ENCODE data around the gene CHID1. TPM values are rescaled to one million over a fixed set of nuclear protein-coding genes. Genes with fewer than 3 reads are reported as not detected.
A peak's percentile ranks its signal among the peaks of the same experiment; 100 is the strongest.

CHID1 gene
- total and polyA plus RNA-seq, 9 of the 15 experiments (the other 6 are each of a cell fraction or from before 2014, with no cell fraction given) = 15.1 to 108 (median 39.8) TPM

GRCh38 chr11:911031-911889, 650 bp upstream of the CHID1 start (continued):
- TF ChIP-seq ZNF449 (CRISPR knock-in tag; IDR thresholded peaks at IDR 0.05) (0 out of 2 replicates have a peak, but pooled peaks have one; percentile 28), NFIX (CRISPR knock-in tag; IDR thresholded peaks at IDR 0.05; ENCODE audit: low read depth) (no peak), CBX1 (IDR thresholded peaks at IDR 0.05; ENCODE audit: low read depth) (no peak; the same call in 1 of the 2 replicates), SMC3 (conservative IDR thresholded peaks at IDR 0.05; ENCODE audit: insufficient read depth, low read depth, low read length) (no peak), DDX20 (tag; IDR thresholded peaks at IDR 0.05; ENCODE audit: low read depth) (no peak), ZNF77 (CRISPR knock-in tag; IDR thresholded peaks at IDR 0.05) (no peak), ZNF668 (CRISPR knock-in tag; IDR thresholded peaks at IDR 0.05) (no peak), PURB (CRISPR knock-in tag; IDR thresholded peaks at IDR 0.05; ENCODE audit: low read depth) (no peak), ADNP (tag; IDR thresholded peaks at IDR 0.05) (no peak), CHD7 (IDR thresholded peaks at IDR 0.05; ENCODE audit: low read depth, low read length) (no peak), CGGBP1 (CRISPR knock-in tag; IDR thresholded peaks at IDR 0.05) (no peak), ZNF280A (IDR thresholded peaks at IDR 0.05; ENCODE audit: low read depth, partially characterized antibody) (no peak)
